AG09309 (cell line): ENCODE measurements around the gene RBM5.

Experiments
- DNase-seq: peaks from one replicate; pipeline ENCODE4 v3.0.0-alpha.2; 2010; ENCODE audit warnings: low read depth
- H3K4me3 ChIP-seq: 2 replicates; pipeline ENCODE4 v1.5.1; 2011; ENCODE audit warnings: mild to moderate bottlenecking, low read depth, low read length, moderate library complexity; ENCODE audit not compliant: control insufficient read depth
- CTCF ChIP-seq: IDR thresholded peaks from 2 replicates; pipeline ENCODE4 v1.5.1; 2011; ENCODE audit warnings: mild to moderate bottlenecking, low read depth, low read length, inconsistent platforms; ENCODE audit not compliant: insufficient read depth, control insufficient read depth; ENCODE audit errors: missing control alignments

The RBM5 gene

GRCh38 chr3:50153782-50154475, 65.2 kb downstream of the RBM5 start:
- no peak overlapping the region for H3K4me3 ChIP-seq
- no peak for TF ChIP-seq CTCF
- DNase-seq = no peak

- DNase-seq = no peak
- H3K4me3 ChIP-seq = no peak overlapping the region
- TF ChIP-seq CTCF = no peak
Measured at GRCh38 chr3:50154476-50154839, 65.7 kb downstream of the RBM5 start.

- H3K4me3 ChIP-seq = peak within 1 kb of the TSS; percentile 31
- TF ChIP-seq CTCF = no peak
- DNase-seq = no peak
Measured at GRCh38 chr3:50154840-50155490, 66.2 kb downstream of the RBM5 start, which contains the start of gene SEMA3F. Gene SEMA3F (plus strand): TSS chr3:50155324. CDS start chr3:50159623, 4,299 bp downstream.

- DNase-seq = no peak
Measured at GRCh38 chr3:50155491-50155878, 66.8 kb downstream of the RBM5 start.

GRCh38 chr3:50155891-50156290, 67.2 kb downstream of the RBM5 start:
- H3K4me3 ChIP-seq = peak overlapping the region; percentile 31
- TF ChIP-seq CTCF = no peak
- DNase-seq = no peak

More at GRCh38 chr3:50155491-50155878, 66.8 kb downstream of the RBM5 start:
- peak overlapping the region; percentile 31 for H3K4me3 ChIP-seq
- TF ChIP-seq CTCF = no peak

- no peak for TF ChIP-seq CTCF
- no peak for DNase-seq
- H3K4me3 ChIP-seq = peak overlapping the region; percentile 45
Measured at GRCh38 chr3:50156549-50157493, 68.1 kb downstream of the RBM5 start.
